GM12864 (cell line): ENCODE measurements around the gene GPATCH2.

Experiments
- DNase-seq: peaks from one replicate; pipeline ENCODE4 v3.0.0-alpha.2; 2011; ENCODE audit warnings: low read depth
- H3K4me3 ChIP-seq: 2 replicates; pipeline ENCODE4 v1.5.1; 2011; ENCODE audit warnings: mild to moderate bottlenecking, low read depth, low read length, control low read depth
- CTCF ChIP-seq: IDR thresholded peaks from 2 replicates; pipeline ENCODE4 v1.5.1; 2011; ENCODE audit warnings: low read depth, mild to moderate bottlenecking, moderate library complexity, low read length, control low read depth, inconsistent platforms; ENCODE audit errors: missing control alignments

The GPATCH2 gene

DNA sequence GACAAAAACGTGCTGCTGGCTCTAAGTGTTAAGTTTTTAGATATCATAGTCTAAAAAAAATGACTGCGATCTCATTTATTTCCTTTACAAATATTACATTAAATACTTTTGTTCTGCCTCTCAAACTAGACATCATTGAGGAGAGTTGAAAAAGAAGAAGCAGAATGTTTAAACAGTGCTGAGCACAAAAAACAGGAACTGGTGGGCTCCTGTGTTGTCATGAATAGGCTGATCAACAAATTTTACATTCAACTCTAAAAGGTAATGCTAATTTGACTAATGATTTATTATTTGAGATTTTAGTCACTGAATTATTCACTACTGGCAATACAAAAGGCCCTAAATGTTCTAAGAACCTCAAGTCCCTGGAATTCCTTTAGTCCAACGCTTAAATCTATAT, 66.1 kb downstream of the GPATCH2 start:
- H3K4me3 ChIP-seq: no peak overlapping the region
- no peak for TF ChIP-seq CTCF
- DNase-seq: no peak

DNA sequence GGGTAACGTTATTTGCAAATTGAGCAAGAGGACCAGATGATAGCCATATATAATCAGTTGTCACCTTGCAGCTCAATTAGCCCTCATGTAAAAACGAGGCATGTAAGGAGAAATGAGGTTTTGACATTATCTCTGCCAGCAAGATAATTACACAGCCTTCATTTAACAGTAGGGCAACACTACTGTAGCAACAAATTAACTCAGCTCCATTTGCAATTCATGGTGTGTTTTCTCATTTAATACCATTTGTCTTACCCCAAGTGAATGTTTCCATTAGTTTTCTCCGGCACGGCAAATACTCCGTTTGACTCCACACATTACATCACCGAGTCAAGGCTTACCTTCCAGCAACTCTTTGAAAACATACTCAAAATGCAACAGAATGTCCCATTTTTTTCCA, 66.7 kb downstream of the GPATCH2 start:
- no peak for DNase-seq
- H3K4me3 ChIP-seq: no peak overlapping the region
- TF ChIP-seq CTCF: no peak

GRCh38 chr1:217563179-217563578, 67.7 kb downstream of the GPATCH2 start:
- H3K4me3 ChIP-seq: no peak overlapping the region
- DNase-seq: no peak
- no peak for TF ChIP-seq CTCF

DNA sequence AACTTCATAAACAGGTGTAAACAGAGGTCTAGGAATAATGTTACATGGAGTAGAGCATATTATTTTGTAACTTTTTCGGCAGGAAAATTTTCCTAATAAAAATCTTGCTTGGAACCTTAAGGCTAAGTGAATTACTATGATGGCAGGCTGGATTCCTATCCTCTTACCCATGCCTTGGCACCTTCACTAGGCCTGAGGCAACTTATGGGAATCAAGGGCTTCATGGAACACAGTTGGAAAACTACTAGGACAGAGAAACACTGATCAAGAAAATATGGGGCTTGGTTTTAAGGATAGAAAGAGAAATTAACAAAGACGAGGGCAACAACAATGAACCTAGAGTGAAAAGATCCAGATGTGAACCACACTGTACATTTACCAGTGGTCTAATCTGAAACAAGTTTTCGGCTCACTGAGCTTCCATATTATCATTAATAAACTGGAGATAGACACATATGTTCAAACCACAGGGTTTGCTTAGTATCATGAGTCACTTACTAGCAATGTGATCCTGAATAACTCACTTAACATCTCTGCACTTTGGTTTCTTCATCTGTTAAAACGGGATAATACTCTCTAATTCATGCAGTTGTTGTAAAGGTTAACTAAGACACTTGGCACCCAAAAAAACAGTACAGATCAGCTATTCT, 68.5 kb downstream of the GPATCH2 start:
- TF ChIP-seq CTCF: no peak
- DNase-seq: no peak
- H3K4me3 ChIP-seq: no peak overlapping the region

GRCh38 chr1:217561446-217561845, 69.4 kb downstream of the GPATCH2 start:
- no peak overlapping the region for H3K4me3 ChIP-seq
- DNase-seq: no peak
- no peak for TF ChIP-seq CTCF

DNA sequence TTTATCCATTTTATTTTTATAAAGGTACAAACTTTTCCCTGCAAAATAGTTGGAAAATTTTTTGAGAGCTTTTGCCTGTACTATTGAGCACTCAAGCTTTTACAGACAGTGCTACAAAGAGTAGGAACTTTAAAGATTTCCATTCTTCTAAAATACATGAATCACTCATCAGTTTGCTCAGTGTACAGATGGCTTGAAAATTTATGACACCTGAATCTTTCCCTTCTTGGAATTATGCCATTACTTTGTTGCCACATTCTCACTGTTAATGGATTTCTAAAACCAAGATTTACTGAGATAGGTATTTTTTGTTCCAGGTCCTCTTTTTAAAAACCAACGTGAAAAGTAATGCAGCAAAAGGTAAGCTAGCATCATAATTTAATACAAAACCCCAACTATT, 76.0 kb downstream of the GPATCH2 start:
- no peak for TF ChIP-seq CTCF
- no peak overlapping the region for H3K4me3 ChIP-seq
- DNase-seq: no peak

DNA sequence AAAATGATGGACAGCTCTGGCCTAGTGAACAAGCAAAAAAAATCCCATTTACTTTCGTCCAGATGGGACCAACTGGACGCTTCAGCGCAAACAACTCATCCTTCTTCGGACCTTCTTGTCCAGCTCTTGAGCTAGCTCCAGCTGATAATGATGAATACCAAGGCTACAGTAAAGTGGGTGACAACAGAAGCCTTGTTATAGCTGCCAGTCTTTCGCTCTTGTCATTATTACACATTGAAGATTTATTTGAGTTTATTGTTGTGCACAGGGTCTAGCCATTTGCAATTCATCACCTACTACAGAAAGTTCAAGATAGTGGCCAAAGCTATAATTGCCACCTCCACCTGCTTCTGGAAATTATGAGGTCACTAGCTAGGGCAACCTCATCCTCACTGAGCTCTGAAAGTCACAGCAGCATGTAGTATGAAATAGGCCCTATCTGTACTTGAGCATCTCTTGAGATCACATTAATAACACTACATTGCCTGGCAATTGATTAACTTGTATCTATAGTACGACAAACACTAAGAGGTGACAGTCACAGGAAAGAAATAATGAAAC, 76.9 kb downstream of the GPATCH2 start:
- DNase-seq: no peak
- no peak for TF ChIP-seq CTCF
- no peak overlapping the region for H3K4me3 ChIP-seq
